IPS DF 4.7 (cell line): ENCODE data around the gene CLASP1.
"Not testable (repeated sequence)": the region's sequence is repeated elsewhere in the genome, so short reads cannot be mapped to it uniquely, and the experiment has no call there.

Experiments
- DNase-seq: peaks from one replicate; pipeline ENCODE4 v3.0.0-alpha.2; 2013; ENCODE audit warnings: low spot score; ENCODE audit errors: extremely low read depth

The CLASP1 gene

GRCh38 chr2:121582272-121582671 is 67.0 kb downstream of the CLASP1 start:
- DNase-seq = no peak

- no peak for DNase-seq
These were observed 70.0 kb downstream of the CLASP1 start for GRCh38 chr2:121579309-121579708.

- DNase-seq = no peak
These were observed 71.9 kb downstream of the CLASP1 start for GRCh38 chr2:121577381-121577780.

- no peak for DNase-seq
These were observed 73.0 kb downstream of the CLASP1 start for GRCh38 chr2:121576263-121576662.

- DNase-seq = no peak
These were observed 73.5 kb downstream of the CLASP1 start for GRCh38 chr2:121575800-121576199.

GRCh38 chr2:121570667-121571055 is 78.6 kb downstream of the CLASP1 start:
- DNase-seq = no peak

GRCh38 chr2:121570036-121570666 is 79.1 kb downstream of the CLASP1 start:
- no peak for DNase-seq

GRCh38 chr2:121567957-121568409 is 81.3 kb downstream of the CLASP1 start:
- no peak for DNase-seq

- no peak for DNase-seq
These were observed 81.8 kb downstream of the CLASP1 start for GRCh38 chr2:121567452-121567851.

- no peak for DNase-seq
These were observed 83.6 kb downstream of the CLASP1 start for GRCh38 chr2:121565389-121566250.

- DNase-seq = no peak
These were observed 84.4 kb downstream of the CLASP1 start for GRCh38 chr2:121564905-121565304.

- DNase-seq = not testable (repeated sequence)
These were observed 85.5 kb downstream of the CLASP1 start for GRCh38 chr2:121563754-121564153.

GRCh38 chr2:121562269-121563176 is 86.7 kb downstream of the CLASP1 start:
- no peak for DNase-seq

- no peak for DNase-seq
These were observed 87.5 kb downstream of the CLASP1 start for GRCh38 chr2:121561617-121562268.

- no peak for DNase-seq
These were observed 90.9 kb downstream of the CLASP1 start for GRCh38 chr2:121558329-121558728.

GRCh38 chr2:121555008-121555407 is 94.3 kb downstream of the CLASP1 start:
- no peak for DNase-seq

GRCh38 chr2:121552477-121553180 is 96.6 kb downstream of the CLASP1 start:
- not testable (repeated sequence) for DNase-seq

- no peak for DNase-seq
These were observed 98.6 kb downstream of the CLASP1 start for GRCh38 chr2:121550669-121551068.

- DNase-seq = no peak
These were observed 101.6 kb downstream of the CLASP1 start for GRCh38 chr2:121547646-121548045.

- no peak for DNase-seq
These were observed 103.3 kb downstream of the CLASP1 start for GRCh38 chr2:121545913-121546312.

GRCh38 chr2:121545257-121545656 is 104.0 kb downstream of the CLASP1 start:
- DNase-seq = no peak
